Dermis microvascular lymphatic vessel endothelial cell (primary cell): Measurements from ENCODE around the gene PLEKHM1. TPM values are rescaled to one million over a fixed set of nuclear protein-coding genes. Genes with fewer than 3 reads are reported as not detected.

ENCODE experiments used
- DNase-seq, 2 donors: peaks; one replicate each; pipeline versions ENCODE4 v3.0.0 to v3.0.0-alpha.2; 2010; ENCODE audit warnings: low read depth in 2 of 2
- total RNA-seq: library from RNA; depleted of rRNA; stranded (reverse); fragments of >200 nt; gene quantifications from 2 replicates; pipeline ENCODE4 v1.2.1, GENCODE V29; 2014

PLEKHM1 gene
- total RNA-seq, 1 donor from 2014 or later = 12.7 TPM

GRCh38 chr17:45427181-45427835, 63.2 kb downstream of the PLEKHM1 start:
- no peak for DNase-seq

GRCh38 chr17:45426561-45426960, 64.0 kb downstream of the PLEKHM1 start:
- no peak for DNase-seq

GRCh38 chr17:45425984-45426413, 64.5 kb downstream of the PLEKHM1 start:
- DNase-seq = no peak

- peak in 1 of 2 donors; percentile 27 for DNase-seq
Observed at GRCh38 chr17:45425125-45425983, 65.2 kb downstream of the PLEKHM1 start.

- no peak for DNase-seq
Observed at GRCh38 chr17:45424769-45425124, 65.8 kb downstream of the PLEKHM1 start.

- no peak for DNase-seq
Observed at GRCh38 chr17:45423975-45424335, 66.6 kb downstream of the PLEKHM1 start.

- DNase-seq = no peak
Observed at GRCh38 chr17:45423304-45423974, 67.1 kb downstream of the PLEKHM1 start.

GRCh38 chr17:45414990-45415881, 75.3 kb downstream of the PLEKHM1 start:
- no peak for DNase-seq

- DNase-seq = no peak
Observed at GRCh38 chr17:45413498-45413923, 77.0 kb downstream of the PLEKHM1 start.

GRCh38 chr17:45411348-45412105, 79.0 kb downstream of the PLEKHM1 start:
- DNase-seq = no peak

GRCh38 chr17:45410144-45411091, 80.1 kb downstream of the PLEKHM1 start:
- DNase-seq = peak in 1 of 2 donors; percentile 25

GRCh38 chr17:45409659-45410076, 80.9 kb downstream of the PLEKHM1 start:
- no peak for DNase-seq

GRCh38 chr17:45408611-45409421, 81.7 kb downstream of the PLEKHM1 start:
- DNase-seq = no peak

- no peak for DNase-seq
Observed at GRCh38 chr17:45406107-45406506, 84.4 kb downstream of the PLEKHM1 start.

GRCh38 chr17:45405250-45406086, 85.1 kb downstream of the PLEKHM1 start:
- DNase-seq = no peak

GRCh38 chr17:45404870-45405249, 85.7 kb downstream of the PLEKHM1 start:
- no peak for DNase-seq

GRCh38 chr17:45403906-45404490, 86.5 kb downstream of the PLEKHM1 start:
- no peak for DNase-seq
